Tibial artery (tissue), 4 donors: ENCODE measurements around the gene KDM6A.
"Not testable (repeated sequence)": the region's sequence is repeated elsewhere in the genome, so short reads cannot be mapped to it uniquely, and the experiment has no call there.

Source experiments
- DNase-seq, 2 donors: peaks; one replicate each; pipeline ENCODE4 v3.0.0-alpha.2; 2019
- H3K27ac ChIP-seq, 2 donors: fragments of 200-600 bp; sonication (generic) in 1 of 2; 1 replicate in 1 of 2; 2 replicates in 1 of 2; pipeline ENCODE4 v1.5.1; 2018 to 2019; ENCODE audit warnings: mild to moderate bottlenecking in 1 of 2
- H3K27me3 ChIP-seq, 2 donors: fragments of 200-600 bp; sonication (generic) in 1 of 2; one replicate each; pipeline versions ENCODE4 v1.5.1 to v1.6.0; 2016 to 2019
- H3K36me3 ChIP-seq, 3 donors: fragments of 200-600 bp; sonication (generic) in 2 of 3; one replicate each; pipeline ENCODE4 v1.5.1; 2016 to 2019; ENCODE audit warnings: mild to moderate bottlenecking in 2 of 3
- H3K4me1 ChIP-seq, 4 donors: fragments of 200-600 bp; sonication (generic) in 2 of 4; 1 replicate in 3 of 4; 2 replicates in 1 of 4; pipeline ENCODE4 v1.5.1; 2016 to 2019
- H3K4me3 ChIP-seq, 2 donors: fragments of 200-600 bp; sonication (generic) in 1 of 2; 1 replicate in 1 of 2; 2 replicates in 1 of 2; pipeline ENCODE4 v1.5.1; 2018 to 2019; ENCODE audit warnings: mild to moderate bottlenecking in 2 of 2
- H3K9me3 ChIP-seq, 3 donors: fragments of 200-600 bp; sonication (generic) in 1 of 3; one replicate each; pipeline ENCODE4 v1.5.1; 2016 to 2019
- intact Hi-C: fragments of 100-400 bp; cut with DNase I; formaldehyde crosslinking; loops from one replicate; pipeline ENCODE4 v1.15.0; 2023; ENCODE audit warnings: low total_unique reads
- TF ChIP-seq, protein P1 (sequence below), 2 experiments: fragments of 200-600 bp in 1 of 2; fragments of 450-650 bp in 1 of 2; IDR thresholded peaks; one replicate each; pipeline ENCODE4 v1.5.1; 2017 to 2019; ENCODE audit warnings: antibody characterized with exemption in 2 of 2, mild to moderate bottlenecking in 1 of 2, moderate library complexity in 1 of 2

Gene KDM6A

DNA sequence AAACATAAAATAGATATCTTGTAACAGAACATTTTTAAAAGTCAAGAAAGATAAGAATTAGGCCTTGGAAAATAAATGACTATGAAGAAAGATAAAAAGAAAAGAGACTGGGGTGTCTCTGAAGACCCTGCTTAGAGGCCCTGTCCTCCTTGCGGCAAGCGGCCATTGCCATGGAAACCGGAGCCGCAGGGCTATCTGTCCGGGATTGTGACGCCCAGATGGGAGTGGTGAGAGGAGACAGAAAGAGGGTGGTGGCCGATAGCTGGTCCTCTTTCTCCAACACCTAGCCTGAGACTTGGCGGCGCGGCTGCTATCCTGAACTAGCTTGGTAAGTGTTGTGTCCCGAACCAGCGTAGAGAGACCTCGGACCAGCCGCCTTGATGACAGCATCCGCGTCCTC, 29.2 kb upstream of the KDM6A start, which contains the start of gene DUSP21:
Gene DUSP21, plus strand, starts transcription at position 269 of the 400 bp plus-strand sequence. Its CDS starts 112 bp downstream, at position 381.
- no peak within 1 kb of the TSS for H3K27ac ChIP-seq
- no peaks in the 10 kb centered on the region for H3K9me3 ChIP-seq
- no peaks in the 10 kb centered on the region for H3K4me1 ChIP-seq
- no peak within 1 kb of the TSS for H3K4me3 ChIP-seq
- TF ChIP-seq, protein P1, sequence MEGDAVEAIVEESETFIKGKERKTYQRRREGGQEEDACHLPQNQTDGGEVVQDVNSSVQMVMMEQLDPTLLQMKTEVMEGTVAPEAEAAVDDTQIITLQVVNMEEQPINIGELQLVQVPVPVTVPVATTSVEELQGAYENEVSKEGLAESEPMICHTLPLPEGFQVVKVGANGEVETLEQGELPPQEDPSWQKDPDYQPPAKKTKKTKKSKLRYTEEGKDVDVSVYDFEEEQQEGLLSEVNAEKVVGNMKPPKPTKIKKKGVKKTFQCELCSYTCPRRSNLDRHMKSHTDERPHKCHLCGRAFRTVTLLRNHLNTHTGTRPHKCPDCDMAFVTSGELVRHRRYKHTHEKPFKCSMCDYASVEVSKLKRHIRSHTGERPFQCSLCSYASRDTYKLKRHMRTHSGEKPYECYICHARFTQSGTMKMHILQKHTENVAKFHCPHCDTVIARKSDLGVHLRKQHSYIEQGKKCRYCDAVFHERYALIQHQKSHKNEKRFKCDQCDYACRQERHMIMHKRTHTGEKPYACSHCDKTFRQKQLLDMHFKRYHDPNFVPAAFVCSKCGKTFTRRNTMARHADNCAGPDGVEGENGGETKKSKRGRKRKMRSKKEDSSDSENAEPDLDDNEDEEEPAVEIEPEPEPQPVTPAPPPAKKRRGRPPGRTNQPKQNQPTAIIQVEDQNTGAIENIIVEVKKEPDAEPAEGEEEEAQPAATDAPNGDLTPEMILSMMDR (IDR thresholded peaks at IDR 0.05): no peak
- no peaks in the 10 kb centered on the region for H3K36me3 ChIP-seq
- DNase-seq: no peak
- intact Hi-C loops: no loop called here
- H3K27me3 ChIP-seq: no peaks in the 10 kb centered on the region

DNA sequence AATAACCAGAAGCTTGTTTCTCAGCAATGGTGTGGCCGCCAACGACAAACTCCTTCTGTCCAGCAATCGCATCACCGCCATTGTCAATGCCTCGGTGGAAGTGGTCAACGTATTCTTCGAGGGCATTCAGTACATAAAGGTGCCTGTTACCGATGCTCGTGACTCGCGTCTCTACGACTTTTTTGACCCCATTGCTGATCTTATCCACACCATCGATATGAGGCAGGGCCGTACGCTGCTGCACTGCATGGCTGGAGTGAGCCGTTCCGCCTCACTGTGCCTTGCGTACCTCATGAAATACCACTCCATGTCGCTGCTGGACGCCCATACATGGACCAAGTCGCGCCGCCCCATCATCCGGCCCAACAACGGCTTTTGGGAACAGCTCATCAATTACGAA, 28.8 kb upstream of the KDM6A start:
- TF ChIP-seq, protein P1 (IDR thresholded peaks at IDR 0.05): no peak
- Histone ChIP-seq H3K4me1 (no peaks in the 10 kb centered on the region), H3K27ac (no peak overlapping the region), H3K36me3 (no peaks in the 10 kb centered on the region), H3K4me3 (no peak overlapping the region), H3K27me3 (no peaks in the 10 kb centered on the region), H3K9me3 (no peaks in the 10 kb centered on the region)
- no peak for DNase-seq
- intact Hi-C loops: no loop called here

DNA sequence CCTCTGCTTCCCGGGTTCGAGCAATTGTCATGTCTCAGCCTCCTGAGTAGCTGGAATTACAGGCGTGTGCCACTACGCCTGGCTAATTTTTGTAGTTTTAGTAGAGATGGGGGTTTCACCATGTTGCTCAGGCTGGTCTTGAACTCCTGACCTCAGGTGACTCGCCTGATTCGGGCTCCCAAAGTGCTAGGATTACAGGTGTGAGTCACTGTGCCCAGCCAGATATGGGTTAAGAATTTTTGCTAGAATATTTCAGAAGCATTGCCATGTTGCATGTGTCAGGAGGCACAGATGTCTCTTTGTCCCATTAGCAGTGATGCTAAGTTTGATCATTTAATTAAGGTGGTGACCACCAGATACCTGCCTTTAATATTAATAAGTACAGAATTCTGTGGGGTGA, 22.1 kb upstream of the KDM6A start:
- H3K27me3 ChIP-seq, H3K36me3 ChIP-seq, H3K4me1 ChIP-seq, H3K9me3 ChIP-seq, H3K27ac ChIP-seq, intact Hi-C loops, DNase-seq, H3K4me3 ChIP-seq: not testable (repeated sequence)

DNA sequence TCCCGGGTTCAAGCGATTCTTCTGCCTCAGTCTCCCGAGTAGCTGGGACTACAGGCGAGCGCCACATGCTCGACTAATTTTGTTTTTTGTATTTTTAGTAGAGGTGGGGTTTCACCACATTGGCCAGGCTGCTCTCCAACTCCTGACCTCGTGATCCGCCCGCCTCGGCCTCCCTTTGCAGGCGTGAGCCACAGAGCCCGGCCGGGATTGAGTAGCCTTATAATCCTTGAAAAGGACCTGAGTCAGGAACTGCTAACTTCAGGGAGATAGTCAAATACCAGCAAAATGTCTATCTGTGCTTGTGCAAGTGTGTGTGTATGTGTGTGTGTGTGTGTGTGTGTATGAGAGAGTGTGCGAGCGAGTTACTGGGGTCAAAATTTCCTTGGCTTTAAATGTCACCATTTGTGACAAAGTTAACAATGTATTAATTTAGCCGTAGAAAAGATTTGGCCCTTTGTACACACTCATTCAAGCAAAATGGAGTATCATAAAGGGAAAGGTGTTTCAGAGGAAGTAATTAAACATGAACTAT, 1.8 kb upstream of the KDM6A start:
- Histone ChIP-seq H3K27ac (no peak overlapping the region), H3K4me1 (peaks cover 0 to 16% (median 1%) of the 10 kb centered on the region in 4 donors), H3K9me3 (no peaks in the 10 kb centered on the region), H3K4me3 (peak overlapping the region in 1 of 2 donors; percentile 85), H3K36me3 (no peaks in the 10 kb centered on the region), H3K27me3 (no peaks in the 10 kb centered on the region)
- intact Hi-C loops: no loop called here
- no peak for DNase-seq
- TF ChIP-seq, protein P1 (IDR thresholded peaks at IDR 0.05): no peak

DNA sequence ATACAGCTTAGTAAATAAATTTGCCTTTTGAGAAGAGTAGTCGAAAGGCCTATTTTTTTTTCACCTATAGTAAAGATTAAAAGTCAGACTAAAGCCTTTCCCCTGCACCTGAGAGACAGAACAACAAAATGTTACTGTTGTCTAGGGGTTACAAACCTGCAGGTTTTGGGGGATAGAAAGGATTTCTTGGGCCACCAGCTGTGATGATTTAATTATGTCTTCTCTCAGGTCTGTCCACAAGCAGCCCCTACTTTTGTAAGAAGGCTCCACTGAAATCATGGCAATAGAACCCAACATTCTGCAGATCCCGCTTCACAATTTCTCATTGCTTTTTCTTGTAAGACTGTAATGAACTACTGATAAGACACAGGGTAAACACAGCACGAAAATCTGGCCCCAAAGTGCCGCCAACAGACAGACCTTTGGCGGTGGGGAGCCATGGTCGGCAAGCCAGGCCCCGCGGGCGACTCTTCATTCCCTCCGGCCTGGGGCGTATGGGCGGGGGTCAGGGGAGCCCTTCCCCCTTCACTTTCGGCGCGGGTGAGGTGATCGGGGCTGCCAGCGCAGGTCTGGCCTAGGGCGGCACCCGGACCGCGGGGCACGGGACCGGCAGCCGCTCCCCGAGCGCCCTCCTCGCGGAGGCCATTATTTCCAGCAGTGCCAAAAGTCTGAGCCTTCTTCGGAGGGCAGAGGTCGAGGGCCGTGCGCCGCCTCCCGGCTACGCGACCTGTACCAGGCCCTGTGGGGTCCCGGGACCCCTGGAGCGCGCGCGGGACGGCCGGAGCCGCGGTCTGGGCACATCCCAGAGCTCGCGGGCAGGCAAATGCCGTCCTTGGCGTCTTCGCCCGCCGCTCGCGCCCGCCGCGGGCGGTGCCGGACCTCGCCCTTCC, 812 bp upstream of the KDM6A start:
- DNase-seq: peak in 1 of 2 donors; percentile 23
- peaks cover 0 to 16% (median 5%) of the 10 kb centered on the region in 4 donors for H3K4me1 ChIP-seq
- H3K4me3 ChIP-seq: peak overlapping the region; percentile 85 to 96
- TF ChIP-seq, protein P1 (IDR thresholded peaks at IDR 0.05): no peak
- H3K9me3 ChIP-seq: no peaks in the 10 kb centered on the region
- H3K27me3 ChIP-seq: no peaks in the 10 kb centered on the region
- H3K36me3 ChIP-seq: no peaks in the 10 kb centered on the region
- intact Hi-C loops: no loop called here
- peak overlapping the region; percentile 97 to 99 for H3K27ac ChIP-seq
